Measurements from ENCODE around the gene PTH. TPM values are rescaled to one million over a fixed set of nuclear protein-coding genes. Genes with fewer than 3 reads are reported as not detected.

Gene PTH
- total RNA-seq, 1 donor from 2014 or later: not detected

DNA sequence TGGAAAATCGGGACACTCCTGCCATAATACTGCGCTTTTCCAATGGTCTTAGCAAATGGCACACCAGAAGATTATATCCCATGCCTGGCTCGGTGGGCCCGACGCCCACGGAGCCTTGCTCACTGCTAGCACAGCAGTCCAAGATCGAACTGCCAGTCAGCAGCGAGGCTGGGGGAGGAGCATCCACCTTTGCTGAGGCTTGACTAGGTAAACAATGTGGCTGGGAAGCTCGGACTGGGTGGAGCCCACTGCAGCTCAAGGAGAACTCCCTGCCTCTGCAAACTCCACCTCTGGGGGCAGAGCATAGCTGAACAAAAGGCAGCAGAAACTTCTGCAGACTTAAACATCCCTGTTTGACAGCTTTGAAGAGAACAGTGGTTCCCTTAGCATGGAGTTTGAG is 15.6 kb downstream of the PTH start:
- H3K4me1 Mint-ChIP-seq (ENCODE audit: low read depth): no peaks in the 10 kb centered on the region

DNA sequence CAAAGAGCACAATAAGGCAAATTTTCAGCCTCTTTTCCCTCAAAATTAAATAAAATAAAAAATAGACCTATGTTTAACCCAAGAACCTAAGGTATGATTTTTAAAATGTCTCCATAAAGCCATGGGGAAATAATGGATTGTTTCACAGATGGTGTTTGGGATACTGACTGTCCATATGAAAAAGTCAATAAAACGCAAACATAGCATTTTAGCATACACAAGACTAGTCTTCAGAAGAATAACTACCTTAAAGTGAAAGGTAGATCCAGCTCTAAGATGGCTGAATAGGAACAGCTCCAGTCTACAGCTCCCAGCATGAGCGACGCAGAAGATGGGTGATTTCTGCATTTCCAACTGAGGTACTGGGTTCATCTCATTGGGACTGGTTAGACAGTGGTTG is 16.1 kb downstream of the PTH start:
- Mint-ChIP-seq H3K27ac (no peak overlapping the region), H3K9me3 (ENCODE audit: low read depth) (peaks cover 25% of the 10 kb centered on the region), H3K4me1 (ENCODE audit: low read depth) (no peaks in the 10 kb centered on the region), H3K27me3 (no peaks in the 10 kb centered on the region), H3K36me3 (ENCODE audit: insufficient read depth) (no peaks in the 10 kb centered on the region), H3K4me3 (ENCODE audit: low read depth) (no peak overlapping the region)
- TF ChIP-seq, protein P1, sequence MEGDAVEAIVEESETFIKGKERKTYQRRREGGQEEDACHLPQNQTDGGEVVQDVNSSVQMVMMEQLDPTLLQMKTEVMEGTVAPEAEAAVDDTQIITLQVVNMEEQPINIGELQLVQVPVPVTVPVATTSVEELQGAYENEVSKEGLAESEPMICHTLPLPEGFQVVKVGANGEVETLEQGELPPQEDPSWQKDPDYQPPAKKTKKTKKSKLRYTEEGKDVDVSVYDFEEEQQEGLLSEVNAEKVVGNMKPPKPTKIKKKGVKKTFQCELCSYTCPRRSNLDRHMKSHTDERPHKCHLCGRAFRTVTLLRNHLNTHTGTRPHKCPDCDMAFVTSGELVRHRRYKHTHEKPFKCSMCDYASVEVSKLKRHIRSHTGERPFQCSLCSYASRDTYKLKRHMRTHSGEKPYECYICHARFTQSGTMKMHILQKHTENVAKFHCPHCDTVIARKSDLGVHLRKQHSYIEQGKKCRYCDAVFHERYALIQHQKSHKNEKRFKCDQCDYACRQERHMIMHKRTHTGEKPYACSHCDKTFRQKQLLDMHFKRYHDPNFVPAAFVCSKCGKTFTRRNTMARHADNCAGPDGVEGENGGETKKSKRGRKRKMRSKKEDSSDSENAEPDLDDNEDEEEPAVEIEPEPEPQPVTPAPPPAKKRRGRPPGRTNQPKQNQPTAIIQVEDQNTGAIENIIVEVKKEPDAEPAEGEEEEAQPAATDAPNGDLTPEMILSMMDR (IDR thresholded peaks at IDR 0.05; ENCODE audit: unreplicated experiment): no peak
- no peak for DNase-seq (ENCODE audit: low spot score, unreplicated experiment)

More for the DNA sequence above, 15.6 kb downstream of the PTH start:
- TF ChIP-seq, protein P1 (IDR thresholded peaks at IDR 0.05; ENCODE audit: unreplicated experiment): no peak
- Mint-ChIP-seq H3K27ac (no peak overlapping the region), H3K4me3 (ENCODE audit: low read depth) (no peak overlapping the region), H3K9me3 (ENCODE audit: low read depth) (peaks cover 26% of the 10 kb centered on the region), H3K27me3 (no peaks in the 10 kb centered on the region), H3K36me3 (ENCODE audit: insufficient read depth) (no peaks in the 10 kb centered on the region)
- DNase-seq (ENCODE audit: low spot score, unreplicated experiment): no peak

DNA sequence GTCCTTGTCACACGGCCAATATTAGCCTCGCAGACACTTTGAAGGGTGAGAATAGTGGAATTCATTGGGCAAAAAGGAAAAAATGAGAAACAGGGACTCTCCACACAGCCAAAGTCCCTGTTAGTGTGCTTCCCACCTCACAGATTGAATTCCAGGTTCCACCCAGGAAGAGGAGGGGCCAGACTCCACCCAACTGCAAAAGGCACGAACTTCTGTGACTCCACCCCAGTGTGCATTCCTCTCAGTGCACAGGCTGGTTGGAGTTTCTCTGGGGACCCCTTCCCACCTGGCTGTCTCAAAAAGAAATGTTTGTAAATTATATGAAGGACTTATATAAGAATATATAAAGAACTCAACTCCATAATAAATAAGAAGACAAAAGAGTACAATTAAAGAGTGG is 20.7 kb downstream of the PTH start:
- DNase-seq (ENCODE audit: low spot score, unreplicated experiment): no peak
- Mint-ChIP-seq H3K27ac (no peak overlapping the region), H3K9me3 (ENCODE audit: low read depth) (peaks cover 5% of the 10 kb centered on the region), H3K36me3 (ENCODE audit: insufficient read depth) (peaks cover 2% of the 10 kb centered on the region), H3K27me3 (peaks cover 3% of the 10 kb centered on the region), H3K4me3 (ENCODE audit: low read depth) (no peak overlapping the region), H3K4me1 (ENCODE audit: low read depth) (no peaks in the 10 kb centered on the region)
- TF ChIP-seq, protein P1 (IDR thresholded peaks at IDR 0.05; ENCODE audit: unreplicated experiment): no peak

DNA sequence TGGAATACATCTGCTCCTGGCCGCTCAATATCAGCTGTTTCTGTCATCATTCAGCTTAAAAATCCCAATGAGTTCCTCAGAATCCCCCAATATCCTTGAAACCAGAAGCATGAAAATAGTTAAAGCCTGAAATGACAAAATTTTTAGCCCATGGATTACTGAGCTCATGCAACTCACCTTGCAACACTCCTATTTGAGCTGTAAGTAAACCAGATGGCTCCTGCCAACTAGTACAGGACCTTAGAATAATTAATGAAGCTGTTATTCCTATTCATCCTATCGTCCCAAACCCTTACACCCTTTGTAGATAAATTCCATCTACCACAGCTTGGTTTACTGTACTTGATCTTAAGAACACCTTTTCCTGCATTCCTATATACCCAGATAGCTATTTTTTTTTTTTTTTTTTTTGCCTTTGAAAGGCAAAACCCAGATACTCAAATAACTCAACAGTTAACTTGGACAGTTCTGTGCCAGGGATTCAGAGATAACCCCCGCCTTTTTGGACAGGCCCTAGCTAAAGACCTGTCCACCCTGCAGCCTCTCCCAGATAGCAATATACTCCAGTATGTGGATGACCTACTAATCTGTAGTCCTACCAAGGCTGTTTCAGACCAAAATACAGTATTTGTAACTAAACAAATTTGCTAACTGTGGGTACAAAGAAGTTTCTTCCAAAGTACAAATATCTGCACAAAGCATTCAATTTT is 22.6 kb downstream of the PTH start:
- Mint-ChIP-seq H3K27me3 (peaks cover 3% of the 10 kb centered on the region), H3K4me3 (ENCODE audit: low read depth) (no peak overlapping the region), H3K36me3 (ENCODE audit: insufficient read depth) (peaks cover 2% of the 10 kb centered on the region), H3K9me3 (ENCODE audit: low read depth) (peaks cover 10% of the 10 kb centered on the region), H3K4me1 (ENCODE audit: low read depth) (no peaks in the 10 kb centered on the region), H3K27ac (no peak overlapping the region)
- TF ChIP-seq, protein P1 (IDR thresholded peaks at IDR 0.05; ENCODE audit: unreplicated experiment): no peak
- no peak for DNase-seq (ENCODE audit: low spot score, unreplicated experiment)

DNA sequence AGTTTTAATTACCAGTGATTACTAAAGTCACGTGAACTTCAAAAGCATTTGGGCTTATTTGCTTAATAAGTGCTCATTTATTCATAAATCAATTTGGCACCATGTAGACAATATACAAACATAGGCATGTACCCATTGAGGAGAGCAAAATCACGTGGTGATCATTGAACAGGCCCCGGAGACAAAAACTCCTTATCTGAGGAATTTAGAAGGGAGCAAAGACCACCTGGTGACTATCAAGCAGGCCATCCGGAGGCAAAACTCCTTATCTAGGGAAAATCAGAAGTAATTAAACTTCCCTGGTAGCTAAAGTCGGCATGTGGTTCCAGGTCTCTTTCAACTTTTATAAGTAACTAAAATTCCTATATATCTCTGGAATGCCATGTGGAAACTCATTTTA is 27.0 kb downstream of the PTH start:
- H3K36me3 Mint-ChIP-seq (ENCODE audit: insufficient read depth): peaks cover 2% of the 10 kb centered on the region
- peaks cover 3% of the 10 kb centered on the region for H3K27me3 Mint-ChIP-seq
- H3K27ac Mint-ChIP-seq: no peak overlapping the region
- TF ChIP-seq, protein P1 (IDR thresholded peaks at IDR 0.05; ENCODE audit: unreplicated experiment): no peak
- DNase-seq (ENCODE audit: low spot score, unreplicated experiment): no peak
- peaks cover 4% of the 10 kb centered on the region for H3K4me1 Mint-ChIP-seq (ENCODE audit: low read depth)
- H3K4me3 Mint-ChIP-seq (ENCODE audit: low read depth): no peak overlapping the region
- H3K9me3 Mint-ChIP-seq (ENCODE audit: low read depth): peaks cover 10% of the 10 kb centered on the region
